HG03108 (cell line): ENCODE results near the gene SMARCD2.
"Not testable (repeated sequence)": the region's sequence is repeated elsewhere in the genome, so short reads cannot be mapped to it uniquely, and the experiment has no call there.

ENCODE experiments used
- ATAC-seq: cut with Tn5 transposase; IDR thresholded peaks from one replicate; pipeline ENCODE4 v1.9.1; 2021; ENCODE audit warnings: moderate library complexity; ENCODE audit not compliant: unreplicated experiment

SMARCD2 gene

DNA sequence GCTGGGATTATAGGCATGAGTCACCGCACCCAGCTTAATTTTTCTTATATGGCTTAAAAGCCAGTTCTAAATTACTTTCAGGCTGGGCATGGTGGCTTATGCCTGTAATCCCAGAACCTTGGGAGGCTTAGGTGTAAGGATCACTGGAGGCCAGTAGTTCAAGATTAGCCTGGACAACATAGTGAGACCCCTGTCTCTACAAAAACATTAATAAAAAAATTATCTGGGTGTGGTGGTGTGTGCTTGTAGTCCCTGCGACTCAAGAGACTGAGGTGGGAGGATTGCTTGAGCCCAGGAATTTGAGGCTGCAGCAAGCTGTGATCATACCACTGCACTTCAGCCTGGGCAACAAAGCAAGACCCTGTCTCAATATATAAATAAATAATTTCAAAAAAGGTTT is 10.8 kb upstream of the SMARCD2 start:
- no peak for ATAC-seq

DNA sequence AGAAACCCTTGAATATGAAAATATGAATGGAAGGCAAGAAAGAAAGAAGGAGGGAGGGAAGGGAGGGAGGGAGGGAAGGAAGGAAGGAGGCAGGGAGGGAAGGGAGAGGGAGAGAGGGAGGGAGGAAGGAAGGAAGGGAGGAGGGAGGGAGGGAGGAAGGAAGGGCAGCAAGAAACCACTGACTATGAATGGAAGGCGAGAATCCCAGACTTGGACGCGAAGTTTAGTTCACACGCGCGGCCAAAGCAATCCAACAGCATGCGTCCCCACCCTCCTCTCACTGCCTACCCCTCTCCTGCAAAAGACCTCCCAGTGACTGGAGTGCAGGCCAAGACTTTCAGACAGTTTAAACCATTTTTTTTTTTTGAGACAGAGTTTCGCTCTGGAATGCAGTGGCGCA is 7.9 kb upstream of the SMARCD2 start:
- ATAC-seq: no peak

DNA sequence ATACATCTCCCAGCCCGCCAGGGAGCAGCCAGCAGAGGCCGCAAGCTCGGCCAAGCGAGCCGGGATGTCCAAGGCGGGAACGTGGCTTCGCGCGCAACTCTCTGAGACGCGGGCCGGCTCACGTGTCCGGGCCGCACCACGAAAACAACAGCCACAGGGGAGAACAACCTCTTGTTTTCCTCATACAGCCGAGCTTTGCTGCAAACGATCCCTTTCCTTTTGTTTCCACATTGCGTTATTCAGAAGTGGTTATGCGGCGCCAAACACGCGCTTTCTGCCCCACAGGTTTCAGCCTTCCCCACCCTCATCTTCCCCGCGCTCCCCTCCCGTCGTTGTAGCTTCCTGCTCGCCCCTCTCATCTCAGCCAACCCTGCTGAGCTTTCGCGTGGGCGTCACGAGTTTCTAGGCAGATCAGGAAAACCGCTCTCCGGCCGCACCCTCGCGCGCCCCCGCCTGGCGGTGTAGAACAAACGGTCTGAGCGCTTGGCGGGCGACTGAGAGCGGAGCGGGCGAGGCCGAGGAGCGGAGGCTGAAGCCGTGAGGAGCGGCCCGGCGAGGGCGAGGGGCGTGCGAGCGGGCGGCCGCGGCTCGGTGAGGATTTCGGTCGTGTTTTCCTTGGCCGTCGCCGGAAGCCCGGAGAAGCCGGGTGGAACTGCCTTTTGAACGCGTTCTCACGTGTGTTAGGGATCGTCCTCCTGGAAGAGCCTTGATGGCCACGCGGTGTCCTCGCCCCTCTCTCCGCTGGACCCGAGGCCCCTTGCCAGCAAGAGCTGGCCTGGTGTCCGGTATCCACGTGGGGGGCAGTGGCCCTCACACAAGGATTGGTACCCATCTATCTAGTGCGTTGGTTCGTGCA is 6.6 kb upstream of the SMARCD2 start:
- ATAC-seq: peak; percentile 71

DNA sequence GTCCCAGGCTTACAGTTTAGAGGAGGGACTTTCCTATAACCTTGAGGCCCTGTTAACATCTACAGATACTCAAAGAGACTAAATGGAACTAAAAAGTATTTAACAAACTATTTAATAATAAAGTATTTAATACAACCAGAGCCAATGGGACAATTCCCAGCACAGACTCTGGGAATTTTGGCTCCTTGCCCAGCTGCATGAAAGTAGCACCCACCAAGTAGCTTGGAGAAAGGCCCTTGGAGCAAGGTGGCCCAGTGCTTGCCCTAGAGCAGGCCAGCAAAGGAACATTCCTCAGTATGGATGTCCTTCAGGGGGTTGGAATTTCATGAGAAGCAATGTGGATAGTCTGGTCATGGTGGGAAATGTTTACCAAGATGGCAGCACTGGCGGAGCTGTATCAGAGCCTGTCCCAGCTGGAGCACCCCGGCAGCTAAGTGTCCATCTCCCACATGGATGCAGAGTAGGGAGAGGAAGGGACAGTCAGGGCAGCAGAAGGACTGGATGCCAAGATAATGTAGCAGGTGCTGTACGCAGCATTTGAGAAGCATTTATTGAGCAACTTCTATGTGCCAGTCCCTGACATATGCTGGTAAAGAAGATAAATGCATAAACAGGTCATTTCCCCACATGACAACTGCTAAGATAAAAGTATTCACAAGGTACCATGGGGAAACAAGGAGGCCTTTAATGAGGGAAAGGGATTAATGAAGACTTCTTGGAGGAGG is 5.2 kb upstream of the SMARCD2 start:
- ATAC-seq: no peak

DNA sequence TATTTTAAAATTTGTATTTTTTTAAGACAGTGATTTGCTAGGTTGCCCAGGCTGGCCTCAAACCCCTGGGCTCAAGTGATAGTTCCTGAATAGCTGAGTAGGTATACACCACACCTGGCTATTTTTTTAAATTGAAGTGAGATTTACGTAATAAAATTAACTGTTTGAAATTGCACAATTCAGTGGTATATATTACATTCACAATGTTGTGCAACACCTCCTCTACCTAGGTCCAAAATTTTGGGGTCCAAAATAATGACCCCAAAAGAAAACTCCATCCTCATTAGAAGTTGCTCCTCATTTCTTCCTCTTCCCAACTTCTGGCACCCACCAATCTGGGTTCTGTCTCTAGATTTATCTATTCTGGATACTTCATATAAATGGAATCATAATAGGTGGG is 3.0 kb upstream of the SMARCD2 start:
- no peak for ATAC-seq

DNA sequence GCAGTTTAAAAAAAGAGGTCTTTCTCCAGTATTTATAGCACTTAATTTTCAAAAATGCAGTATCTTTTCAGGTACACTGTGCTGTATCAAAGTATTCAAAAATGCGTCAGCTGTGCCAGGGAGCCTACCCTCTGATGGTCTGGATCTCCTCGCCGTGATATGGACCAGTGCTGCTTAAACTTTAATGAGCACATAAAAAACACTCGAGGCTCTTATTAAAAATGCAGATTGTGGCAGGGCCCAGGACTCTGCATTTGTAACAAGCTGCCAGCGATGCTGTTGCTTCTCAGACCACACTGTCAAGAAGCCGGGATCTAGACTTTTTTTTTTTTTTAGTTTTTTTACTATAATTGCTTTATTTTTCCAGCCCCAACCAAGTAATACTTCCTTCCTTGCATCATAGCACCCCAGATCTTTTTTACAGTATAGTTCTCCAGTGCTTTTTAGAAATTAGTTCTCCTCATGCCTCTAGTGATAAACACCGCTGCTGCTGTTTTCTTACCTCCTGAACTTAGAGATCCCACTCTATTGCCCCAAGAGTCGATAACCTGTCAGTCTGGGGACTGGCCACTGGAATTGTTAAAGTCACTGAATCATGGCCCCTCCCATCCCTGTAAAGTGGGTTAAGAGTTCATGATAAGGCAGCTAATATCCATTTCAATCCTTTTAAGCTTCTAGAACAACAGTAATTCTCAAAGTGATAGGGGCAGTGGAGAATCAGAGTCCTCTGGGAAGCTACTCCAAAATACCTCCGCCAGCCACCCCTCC is 1.6 kb upstream of the SMARCD2 start:
- ATAC-seq: no peak

DNA sequence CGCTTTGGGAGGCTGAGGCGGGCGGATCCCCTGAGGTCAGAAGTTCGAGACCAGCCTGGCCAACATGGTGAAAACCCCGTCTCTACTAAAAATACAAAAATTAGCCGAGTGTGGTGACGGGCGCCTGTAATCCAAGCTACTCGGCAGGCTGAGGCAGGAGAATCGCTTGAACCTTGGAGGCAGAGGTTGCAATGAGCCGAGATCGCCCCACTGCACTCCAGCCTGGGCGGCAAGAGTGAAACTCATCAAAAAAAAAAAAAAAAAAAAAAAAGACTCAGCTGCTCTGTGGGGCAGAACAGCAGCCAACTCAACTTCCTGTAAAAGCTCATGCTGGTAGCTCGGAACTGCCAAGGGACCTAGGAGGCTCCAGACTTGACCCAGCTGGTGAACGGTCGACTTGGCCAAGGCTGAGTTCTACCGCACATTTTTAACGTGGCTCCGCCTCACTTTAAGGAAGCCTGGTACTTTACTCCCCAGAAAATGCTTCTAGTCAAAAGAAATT is 953 bp upstream of the SMARCD2 start:
- ATAC-seq: not testable (repeated sequence)

DNA sequence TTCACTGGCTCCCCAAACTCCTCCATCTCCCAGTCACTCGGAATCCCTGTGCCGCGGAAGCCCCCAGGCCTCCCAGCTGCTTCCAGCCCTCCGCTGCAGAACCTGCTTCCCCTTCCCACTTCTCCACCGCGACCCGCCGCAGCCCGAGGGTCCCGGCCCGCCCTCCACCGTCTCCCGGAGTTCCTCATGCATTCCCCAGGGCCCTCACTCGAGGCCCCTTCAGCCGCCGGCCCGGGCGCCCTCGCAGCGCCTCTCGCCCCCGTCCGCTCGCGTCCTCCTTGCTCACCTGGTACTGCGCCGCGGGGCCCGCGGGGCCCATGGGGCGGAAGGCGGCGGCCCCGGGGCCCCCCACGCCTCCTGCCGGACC is 329 bp downstream of the SMARCD2 start:
- no peak for ATAC-seq

DNA sequence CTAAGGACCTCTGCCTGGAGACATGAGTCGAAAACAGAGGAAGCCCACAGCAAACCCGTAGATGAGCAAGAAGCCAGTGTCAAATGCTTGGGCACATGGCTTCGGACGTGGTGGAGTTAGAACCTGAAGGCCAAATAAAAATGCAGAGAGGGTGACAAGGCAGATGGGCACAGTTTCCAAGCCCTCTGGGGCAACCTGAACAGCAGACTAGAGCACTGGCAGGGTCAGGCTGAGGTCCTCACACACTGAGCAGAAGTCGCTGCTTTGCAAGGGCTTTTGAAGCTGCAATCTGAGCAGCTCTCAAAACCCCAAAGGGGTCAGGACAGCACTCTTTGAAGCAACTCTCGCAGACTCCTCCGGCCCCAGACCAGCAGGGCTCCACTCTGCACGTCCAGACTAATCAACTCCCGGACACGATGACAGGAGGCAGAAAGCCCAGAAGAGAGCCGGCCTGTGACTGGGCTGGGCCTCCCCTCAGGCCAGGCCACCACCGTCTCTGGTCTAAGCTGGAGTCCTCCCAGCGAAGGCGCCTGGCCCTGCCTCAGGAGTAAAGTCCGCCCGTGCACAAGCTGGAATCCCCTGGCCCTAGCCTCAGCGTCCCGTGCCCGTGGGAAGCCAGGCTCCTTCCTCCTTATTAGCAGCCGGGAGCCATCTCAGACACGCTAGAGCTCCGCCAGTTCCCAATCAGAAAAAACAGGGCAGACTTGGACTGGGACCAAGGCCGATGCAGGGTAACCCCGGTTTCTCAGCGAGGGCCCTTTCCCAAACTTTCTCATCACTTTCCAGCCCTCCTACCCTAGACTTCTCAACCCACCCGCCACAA is 924 bp downstream of the SMARCD2 start:
- ATAC-seq: no peak

DNA sequence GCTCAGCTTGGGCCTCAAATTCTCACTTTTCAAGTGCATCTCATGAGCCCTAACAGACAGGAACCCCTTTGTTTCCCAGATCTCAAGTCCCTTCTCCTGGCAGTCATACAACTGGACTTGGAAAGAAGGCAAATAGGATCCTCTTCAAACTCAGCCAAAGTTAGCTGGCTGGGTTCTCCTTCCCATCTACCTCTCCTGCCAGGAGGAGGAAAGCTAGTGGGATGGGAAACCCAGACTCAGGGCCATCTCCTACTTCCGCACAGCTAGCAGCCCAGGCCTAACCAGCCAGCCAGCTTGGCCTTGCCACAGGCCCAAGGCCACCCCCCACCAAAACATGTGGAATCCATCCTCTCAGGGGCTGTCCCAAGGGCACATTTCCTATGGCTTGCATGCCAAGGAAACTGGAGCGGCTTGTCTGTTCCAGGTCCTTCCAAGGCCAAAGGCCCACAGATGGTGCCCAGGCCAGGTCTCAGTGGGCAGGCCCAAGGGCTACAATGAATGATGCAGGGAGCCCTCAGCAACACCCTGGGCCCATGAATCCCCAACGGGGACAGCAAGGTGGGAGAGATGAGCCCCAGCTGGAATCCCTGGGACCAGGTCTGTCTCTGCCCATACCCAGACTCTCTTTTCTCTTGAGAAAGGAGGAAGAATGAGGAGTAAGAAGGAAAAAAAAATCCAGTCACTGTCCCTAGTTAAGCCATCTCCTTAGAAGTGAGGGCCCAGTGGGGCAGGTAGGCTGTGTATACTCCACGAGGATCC is 1.7 kb downstream of the SMARCD2 start:
- ATAC-seq: no peak

DNA sequence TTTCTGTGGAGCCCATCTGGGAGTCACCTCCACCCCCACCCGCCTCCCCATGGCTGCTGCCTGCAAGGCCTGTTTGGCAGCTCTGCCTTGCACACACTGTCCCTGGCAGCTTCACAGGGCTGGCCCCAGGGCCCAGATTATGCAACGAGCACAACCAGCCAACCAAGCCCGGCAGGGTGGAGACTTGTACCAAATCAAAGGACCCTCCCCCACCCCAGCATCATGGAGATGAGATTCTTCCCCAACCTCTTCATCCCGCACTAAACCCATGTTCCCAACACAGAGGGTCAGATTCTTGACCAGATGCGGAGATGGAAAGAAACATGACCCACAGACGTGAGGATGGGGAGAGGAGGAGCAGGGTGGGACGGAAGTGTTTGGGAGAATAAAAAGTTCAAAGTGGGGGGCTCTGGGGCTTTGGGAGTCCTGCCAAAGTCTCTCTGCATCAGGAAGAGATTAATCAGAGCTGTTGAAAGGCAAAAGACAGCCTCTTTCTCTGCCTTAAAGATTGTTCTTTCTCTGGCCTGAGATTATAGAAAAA is 3.8 kb downstream of the SMARCD2 start:
- no peak for ATAC-seq

DNA sequence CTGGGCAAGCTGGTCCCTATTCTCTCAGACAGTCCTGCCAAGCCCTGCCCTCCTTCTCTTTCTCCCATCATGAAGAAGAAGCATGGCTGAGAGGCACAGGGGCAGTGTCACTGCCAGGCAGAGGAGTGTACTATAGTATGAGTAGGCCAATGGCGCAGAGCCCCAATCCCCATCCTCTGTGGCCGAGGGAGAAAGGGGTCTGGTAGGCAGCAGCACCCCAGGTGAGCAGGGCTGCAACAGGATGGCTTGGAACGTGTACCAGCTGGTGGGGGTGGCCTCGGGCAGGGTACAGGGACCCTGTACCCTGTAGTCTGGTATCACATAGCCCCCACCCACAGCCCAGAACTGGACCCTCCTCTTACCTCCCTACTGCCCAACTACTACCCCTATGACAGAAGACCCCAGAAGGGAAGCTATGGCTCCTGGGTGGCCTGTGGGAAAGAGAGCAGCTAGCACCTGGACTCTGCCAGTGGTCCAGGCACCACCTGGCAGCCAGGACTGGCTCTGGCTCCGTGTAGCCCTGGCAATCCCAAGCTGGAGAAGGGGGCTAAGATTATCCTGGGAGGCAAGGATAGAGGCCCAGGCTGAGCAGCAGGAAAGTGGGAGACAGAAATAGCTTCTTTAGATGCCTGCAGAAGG is 4.4 kb downstream of the SMARCD2 start:
- ATAC-seq: no peak

DNA sequence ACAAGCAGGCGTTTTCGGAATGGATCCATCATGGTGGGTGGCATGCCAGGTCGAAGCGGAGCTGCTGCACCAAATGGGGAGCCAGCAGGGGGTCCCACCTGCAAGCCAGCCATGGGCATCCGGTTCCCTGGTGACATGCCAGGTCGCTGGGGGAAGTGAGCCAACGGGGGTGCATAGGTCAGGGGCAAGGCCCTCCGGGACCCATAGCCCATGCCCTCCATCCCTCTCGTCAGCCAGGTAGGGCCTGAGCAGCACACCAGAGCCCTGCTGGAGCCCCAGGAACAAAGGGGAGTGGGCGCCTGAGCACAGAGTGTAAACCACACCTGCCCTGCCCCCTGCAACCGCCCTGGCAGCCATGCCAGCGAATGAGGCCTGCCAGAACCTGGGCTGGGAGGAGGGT is 5.0 kb downstream of the SMARCD2 start:
- ATAC-seq: no peak

DNA sequence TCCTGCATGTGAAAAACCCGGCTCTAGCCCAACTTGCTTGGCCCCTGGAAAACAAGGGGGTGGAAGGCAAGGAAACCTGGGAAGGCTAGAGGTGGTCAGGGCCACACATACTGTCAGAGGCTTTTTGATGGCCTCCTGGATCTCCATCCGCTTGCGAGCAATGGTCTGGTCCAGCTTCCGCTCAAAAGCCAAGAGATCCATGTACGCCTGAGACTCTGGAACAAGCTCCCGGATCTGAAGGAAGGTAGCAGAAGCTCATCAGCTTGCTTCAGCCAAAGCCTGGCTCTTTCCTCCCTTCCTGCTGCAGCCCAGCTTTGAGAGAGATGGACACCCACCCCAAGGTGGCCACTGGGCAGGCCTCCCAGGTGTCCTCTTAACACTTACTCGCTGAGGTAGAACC is 5.7 kb downstream of the SMARCD2 start:
- ATAC-seq: no peak

DNA sequence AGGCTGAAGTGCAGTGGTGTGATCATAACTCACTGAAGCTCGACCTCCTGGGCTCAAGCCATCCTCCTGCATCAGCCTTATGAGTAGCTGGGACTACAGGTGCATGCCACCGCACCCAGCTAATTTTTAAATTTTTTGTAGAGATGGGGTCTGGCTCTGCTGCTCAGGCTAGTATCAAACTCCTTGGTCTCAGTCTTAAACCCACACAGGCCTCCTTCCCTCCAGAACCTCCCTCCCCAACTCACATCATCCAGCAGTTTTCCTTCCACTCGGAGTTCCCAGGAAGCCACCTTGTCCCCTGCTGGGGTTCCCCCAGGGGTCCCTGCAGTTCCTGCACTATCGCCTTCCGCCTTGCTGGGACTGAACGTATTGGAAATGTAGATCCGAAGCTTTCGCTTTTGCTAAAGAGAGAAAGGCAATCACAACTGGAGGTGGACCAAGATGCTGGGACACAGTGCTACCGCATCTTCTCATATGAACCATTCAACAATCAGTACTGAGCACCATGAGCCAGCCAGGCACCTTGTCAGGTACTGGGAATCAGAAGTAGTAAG is 7.2 kb downstream of the SMARCD2 start:
- ATAC-seq: no peak

DNA sequence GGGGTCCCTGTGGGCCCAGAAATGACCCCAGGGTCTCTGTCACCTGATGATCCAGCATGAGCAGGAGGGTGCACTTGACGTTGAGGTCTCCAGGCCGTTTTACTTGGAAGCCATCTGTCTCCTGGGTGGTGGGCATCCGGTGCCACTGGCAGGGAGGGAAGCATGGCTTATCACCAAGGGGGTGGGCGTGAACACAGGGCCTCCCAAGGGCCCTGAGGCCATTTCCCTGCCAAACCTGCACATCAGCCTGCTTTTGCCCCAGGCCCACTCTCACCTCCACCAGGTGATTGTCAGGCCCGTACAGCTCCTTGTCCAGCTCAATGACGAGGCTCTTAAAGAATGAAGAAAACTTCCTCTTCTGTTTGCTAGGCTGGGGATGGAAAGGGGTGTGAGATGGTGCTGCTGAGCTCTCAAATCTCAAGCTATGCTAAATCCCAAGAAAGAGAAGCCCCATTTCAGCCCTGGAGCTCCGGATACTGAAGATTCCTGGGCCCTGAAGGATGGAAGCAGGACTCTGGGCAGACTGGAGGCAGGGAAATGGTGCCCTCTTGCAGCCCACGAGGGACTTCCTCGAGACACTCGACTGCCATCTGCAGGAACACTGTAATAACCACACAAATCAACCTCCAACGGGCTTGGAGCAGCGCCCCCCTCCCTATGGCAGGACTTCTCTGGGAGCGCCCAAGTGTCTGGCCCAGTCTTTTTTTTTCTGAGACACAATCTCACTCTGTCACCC is 7.9 kb downstream of the SMARCD2 start:
- ATAC-seq: peak; percentile 43

DNA sequence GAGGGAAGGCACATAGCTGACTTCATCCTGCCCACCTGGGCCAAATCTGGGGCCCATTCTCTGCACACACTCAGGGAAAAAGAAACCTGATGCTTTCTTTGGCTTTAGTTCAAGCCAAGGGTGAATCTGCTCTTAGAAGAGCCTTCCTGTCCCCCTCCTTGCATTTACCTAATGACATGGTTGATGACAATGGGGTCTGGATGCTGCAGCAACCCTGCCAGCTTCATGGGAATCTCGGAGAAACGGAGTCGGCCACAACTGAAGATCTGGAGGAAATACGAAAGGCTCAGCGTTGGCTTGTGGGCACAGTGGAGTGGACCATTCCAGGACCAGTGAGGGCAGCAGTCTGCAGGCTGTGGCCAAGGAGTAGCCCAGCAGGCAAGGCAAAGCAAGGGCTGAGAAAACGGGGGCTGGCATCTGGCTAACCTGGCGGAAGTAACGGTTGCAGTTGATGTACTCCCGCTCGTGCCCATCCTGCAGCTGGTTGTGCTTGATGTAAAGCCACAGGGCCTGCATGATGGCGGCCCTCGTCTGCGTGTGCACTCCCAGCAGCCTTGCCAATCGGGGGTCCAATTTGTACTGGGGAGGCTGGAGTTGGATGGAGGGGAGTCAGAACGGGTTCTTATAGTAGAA is 8.6 kb downstream of the SMARCD2 start:
- no peak for ATAC-seq
